A549 (cell line): ENCODE measurements around the gene SEC23IP. TPM values are rescaled to one million over a fixed set of nuclear protein-coding genes. Genes with fewer than 3 reads are reported as not detected.
A peak's percentile ranks its signal among the peaks of the same experiment; 100 is the strongest.

Experiments used
- ATAC-seq, 2 experiments: fragments of 200-7000 bp in 1 of 2; fragments of >200 bp in 1 of 2; cut with Nextera tagmentation in 1 of 2; cut with Tn5 transposase in 1 of 2; 3 replicates each; pipeline versions ENCODE4 v1.8.0 to v1.9.1; 2018 to 2020; ENCODE audit warnings: mild to moderate bottlenecking in 1 of 2, moderate library complexity in 1 of 2
- CTCF ChIA-PET: fragments of 300-600 bp; sonication (Branson Sonifier 250); formaldehyde crosslinking; extraction: SDS; loops from one replicate; lab custom pipeline; 2021; ENCODE audit warnings: antibody characterized with exemption, inconsistent platforms; lab: Yijun Ruan, JAX
- POLR2A ChIA-PET: fragments of 350-600 bp; formaldehyde crosslinking; extraction: SDS; loops from one replicate; lab custom pipeline; 2021; ENCODE audit warnings: antibody characterized with exemption, inconsistent platforms; lab: Yijun Ruan, JAX
- DNase-seq, 2 experiments: peaks; one replicate each; pipeline versions ENCODE4 v3.0.0 to v3.0.0-alpha.2; 2011 to 2016; ENCODE audit warnings: low read depth in 1 of 2, low spot score in 1 of 2
- FAIRE-seq: peaks from 2 replicates; lab custom pipeline; 2011; peaks lifted over from hg19 to GRCh38; lab: Jason Lieb, UNC
- H3K27ac ChIP-seq, 2 experiments: fragments of >200 bp; sonication (Bioruptor Twin); formaldehyde crosslinking; 3 replicates each; pipeline ENCODE4 v1.5.1; 2016 to 2017
- H3K4me1 ChIP-seq: fragments of >200 bp; sonication (Bioruptor Twin); formaldehyde crosslinking; 3 replicates; pipeline ENCODE4 v1.6.1; 2016
- H3K4me2 ChIP-seq: fragments of >200 bp; sonication (Bioruptor Twin); formaldehyde crosslinking; 3 replicates; pipeline ENCODE4 v1.6.1; 2016
- H3K4me3 ChIP-seq: fragments of >200 bp; sonication (Bioruptor Twin); formaldehyde crosslinking; 3 replicates; pipeline ENCODE4 v1.5.1; 2016
- H3K9me3 ChIP-seq: fragments of >200 bp; sonication (Bioruptor Twin); formaldehyde crosslinking; 3 replicates; pipeline ENCODE4 v1.6.1; 2016
- BCL3 ChIP-seq: fragments of >200 bp; sonication (Bioruptor Twin); formaldehyde crosslinking; IDR thresholded peaks from 3 replicates; pipeline ENCODE4 v1.6.1; 2016
- CBX2 ChIP-seq: fragments of 200-600 bp; sonication (generic); IDR thresholded peaks from 2 replicates; pipeline ENCODE4 v1.6.1; 2016; ENCODE audit warnings: low read depth, mild to moderate bottlenecking, borderline replicate concordance
- CEBPB ChIP-seq, 2 experiments: fragments of >200 bp in 1 of 2; sonication (Bioruptor Twin) in 1 of 2; formaldehyde crosslinking in 1 of 2; IDR thresholded peaks; 2 replicates each; pipeline ENCODE4 v1.6.1; 2012 to 2016
- E2F6 ChIP-seq: IDR thresholded peaks from 2 replicates; pipeline ENCODE4 v1.6.1; 2012; ENCODE audit warnings: low read depth, borderline replicate concordance
- EP300 ChIP-seq, 2 experiments: fragments of >200 bp; sonication (Bioruptor Twin); formaldehyde crosslinking; IDR thresholded peaks; 2 replicates in 1 of 2; 3 replicates in 1 of 2; pipeline ENCODE4 v1.6.1; 2016 to 2017
- FOXS1 ChIP-seq: fragments of 250-450 bp; sonication (Bioruptor Pico); IDR thresholded peaks from 2 replicates; pipeline ENCODE4 v1.5.0; 2020; ENCODE audit warnings: mild to moderate bottlenecking, moderate library complexity
- HEYL ChIP-seq: fragments of 250-450 bp; sonication (Bioruptor Pico); IDR thresholded peaks from 2 replicates; pipeline ENCODE4 v1.8.0; 2021; ENCODE audit warnings: mild to moderate bottlenecking, moderate library complexity
- HOXB5 ChIP-seq: fragments of 250-450 bp; sonication (Bioruptor Pico); IDR thresholded peaks from 2 replicates; pipeline ENCODE4 v1.5.0; 2020; ENCODE audit warnings: mild to moderate bottlenecking, moderate library complexity
- MAFK ChIP-seq: fragments of 450-650 bp; IDR thresholded peaks from 2 replicates; pipeline ENCODE4 v1.6.1; 2014; ENCODE audit not compliant: partially characterized antibody
- NPAS2 ChIP-seq: fragments of 250-450 bp; sonication (Bioruptor Pico); IDR thresholded peaks from 2 replicates; pipeline ENCODE4 v1.8.0; 2022; ENCODE audit warnings: mild to moderate bottlenecking, moderate library complexity, borderline replicate concordance
- PBX3 ChIP-seq: IDR thresholded peaks from 2 replicates; pipeline ENCODE4 v1.6.1; 2012
- PHF8 ChIP-seq: fragments of 200-600 bp; sonication (generic); IDR thresholded peaks from 2 replicates; pipeline ENCODE4 v1.6.1; 2016; ENCODE audit warnings: low read depth, mild to moderate bottlenecking, antibody characterized with exemption, moderate library complexity, borderline replicate concordance
- POLR2AphosphoS2 ChIP-seq: conservative IDR thresholded peaks from 2 replicates; pipeline ENCODE4 v1.6.1; 2012; ENCODE audit warnings: low read length, improper control_type of control experiment, inconsistent platforms
- RAD21 ChIP-seq, 2 experiments: fragments of >200 bp in 1 of 2; sonication (Bioruptor Twin) in 1 of 2; formaldehyde crosslinking in 1 of 2; IDR thresholded peaks in 1 of 2; conservative IDR thresholded peaks in 1 of 2; 2 replicates in 1 of 2; 3 replicates in 1 of 2; pipeline ENCODE4 v1.6.1; 2012 to 2018; ENCODE audit warnings: inconsistent platforms in 1 of 2
- RNF2 ChIP-seq: fragments of 200-600 bp; sonication (generic); IDR thresholded peaks from 2 replicates; pipeline ENCODE4 v1.6.1; 2016; ENCODE audit warnings: low read depth, mild to moderate bottlenecking, antibody characterized with exemption, moderate library complexity, borderline replicate concordance
- ZC3H11A ChIP-seq: fragments of 450-650 bp; IDR thresholded peaks from 2 replicates; pipeline ENCODE4 v1.6.1; 2014; ENCODE audit warnings: antibody characterized with exemption, mild to moderate bottlenecking
- ZFP36 ChIP-seq: fragments of 450-650 bp; IDR thresholded peaks from 2 replicates; pipeline ENCODE4 v1.6.1; 2014; ENCODE audit warnings: borderline replicate concordance; ENCODE audit not compliant: partially characterized antibody
- ZSCAN20 ChIP-seq: fragments of 250-450 bp; sonication (Bioruptor Pico); IDR thresholded peaks from 2 replicates; pipeline ENCODE4 v1.8.0; 2022; ENCODE audit warnings: mild to moderate bottlenecking, moderate library complexity
- WGBS: methylation state at CpG from one replicate; pipeline ENCODE4 v1.1.6; 2017; ENCODE audit errors: missing lambda C conversion rate; 5-methylcytosine and 5-hydroxymethylcytosine counted together
- polyA plus RNA-seq, 4 experiments: library from polyadenylated mRNA; depleted of rRNA in 3 of 4; stranded (reverse); fragments of >200 nt; fragmentation: RNase III in 1 of 4; extraction: RNeasy Plus Mini Kit Qiagen cat#74134 plus additional on column Dnase treatment in 1 of 4; gene quantifications; 2 replicates in 3 of 4; 3 replicates in 1 of 4; pipeline ENCODE4 v1.2.3, GENCODE V29; 2011 to 2017
- TF ChIP-seq, protein P1 (sequence below): fragments of 200-600 bp; sonication (generic); IDR thresholded peaks from 2 replicates; pipeline ENCODE4 v1.6.1; 2016; ENCODE audit warnings: antibody characterized with exemption, mild to moderate bottlenecking, moderate library complexity
- TF ChIP-seq, protein P2 (sequence below): fragments of 250-450 bp; sonication (Bioruptor Pico); IDR thresholded peaks from 2 replicates; pipeline ENCODE4 v1.5.0; 2021; ENCODE audit warnings: mild to moderate bottlenecking, moderate library complexity, borderline replicate concordance

The SEC23IP gene
- polyA plus RNA-seq, 2 of the 4 experiments (the other 2 are of a cell fraction), result 44.9 to 75.6 TPM

GRCh38 chr10:119871881-119872609 is 20.5 kb upstream of the SEC23IP start:
- CTCF ChIA-PET, result interaction anchor here (0.8 to 5.4 kb wide), 6 partner anchors 11 to 185 kb away, joined by 3 to 44 read pairs (median 4); no protein-coding TSS in a partner anchor
- 0% methylated on average over 18 of the region's 56 CpGs for WGBS
- Histone ChIP-seq H3K9me3 (no peaks in the 10 kb centered on the region), H3K4me3 (peak overlapping the region; percentile 83)
- no peak for FAIRE-seq
- TF ChIP-seq PBX3, result peak; percentile 42; the same call in 1 of the 2 replicates
- no peak for TF ChIP-seq EP300 (IDR thresholded peaks at IDR 0.05)
- TF ChIP-seq HEYL, result no peak
- TF ChIP-seq CEBPB (IDR thresholded peaks at IDR 0.05), result peak in 1 of 2 experiments; percentile 49; a peak in 1 of 4 replicates
- no peak for TF ChIP-seq ZFP36
- TF ChIP-seq E2F6, result peak; percentile 55; the same call in 1 of the 2 replicates
- no peak for TF ChIP-seq CBX2
- TF ChIP-seq RAD21 (conservative IDR thresholded peaks at IDR 0.05 in 1 of 2, IDR thresholded peaks at IDR 0.05 in 1 of 2), result no peak
- TF ChIP-seq MAFK, result no peak
- peak; percentile 45; the same call in 1 of the 2 replicates for TF ChIP-seq PHF8
- TF ChIP-seq, all 56 proteins: peak for 4
- peak; percentile 33 to 58 for ATAC-seq
- Histone ChIP-seq H3K4me1 (peaks cover 21% of the 10 kb centered on the region; the same call in 2 of the 3 replicates), H3K27ac (peak overlapping the region; percentile 94 to 98), H3K4me2 (peak overlapping the region; percentile 84)
- DNase-seq, result peak in 1 of 2 experiments; percentile 19
- POLR2A ChIA-PET, result interaction anchor here (0.6 to 3.2 kb wide), 12 partner anchors 8 to 275 kb away, joined by 3 to 44 read pairs (median 4); partner anchors contain the start of genes BAG3, SEC23IP and TIAL1

DNA sequence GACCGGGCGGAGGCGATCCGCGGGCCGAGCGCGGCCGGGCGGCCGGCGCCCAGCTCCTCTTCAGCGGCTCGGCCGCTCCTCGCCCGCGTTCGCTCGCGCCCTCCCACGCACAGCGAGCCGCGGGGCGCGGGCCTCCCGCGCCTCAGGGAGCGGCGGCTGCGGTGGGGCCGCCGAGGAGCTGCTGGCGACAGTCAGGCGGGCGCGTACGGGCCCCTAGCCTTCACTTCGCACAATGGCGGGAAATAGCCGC is 20.0 kb upstream of the SEC23IP start, which contains the start of gene MCMBP:
Gene MCMBP, minus strand, starts transcription at position 234 of the 250 bp plus-strand sequence. CDS start 259 bp downstream, outside the sequence.
- WGBS, result 3% methylated on average over 8 of the region's 42 CpGs
- peak within 1 kb of the TSS; percentile 84 for H3K4me2 ChIP-seq
- CTCF ChIA-PET, result interaction anchor here (1.2 to 5.4 kb wide), 6 partner anchors 8 to 190 kb away, joined by 3 to 44 read pairs (median 4); no protein-coding TSS in a partner anchor
- ATAC-seq (peak in 1 of 2 experiments; percentile 60; a peak in 2 of 6 replicates), FAIRE-seq (no peak), DNase-seq (no peak)
- peak within 1 kb of the TSS; percentile 83 for H3K4me3 ChIP-seq
- no peak for TF ChIP-seq ZSCAN20
- TF ChIP-seq CBX2, result no peak
- peak; percentile 83; the same call in 1 of the 3 replicates for TF ChIP-seq BCL3
- TF ChIP-seq RNF2, result no peak
- no peak for TF ChIP-seq PHF8
- no peak for TF ChIP-seq HOXB5 (CRISPR knock-in tag)
- no peak for TF ChIP-seq RAD21 (conservative IDR thresholded peaks at IDR 0.05 in 1 of 2, IDR thresholded peaks at IDR 0.05 in 1 of 2)
- TF ChIP-seq MAFK, result no peak
- TF ChIP-seq FOXS1 (CRISPR knock-in tag), result no peak
- TF ChIP-seq, protein P1, sequence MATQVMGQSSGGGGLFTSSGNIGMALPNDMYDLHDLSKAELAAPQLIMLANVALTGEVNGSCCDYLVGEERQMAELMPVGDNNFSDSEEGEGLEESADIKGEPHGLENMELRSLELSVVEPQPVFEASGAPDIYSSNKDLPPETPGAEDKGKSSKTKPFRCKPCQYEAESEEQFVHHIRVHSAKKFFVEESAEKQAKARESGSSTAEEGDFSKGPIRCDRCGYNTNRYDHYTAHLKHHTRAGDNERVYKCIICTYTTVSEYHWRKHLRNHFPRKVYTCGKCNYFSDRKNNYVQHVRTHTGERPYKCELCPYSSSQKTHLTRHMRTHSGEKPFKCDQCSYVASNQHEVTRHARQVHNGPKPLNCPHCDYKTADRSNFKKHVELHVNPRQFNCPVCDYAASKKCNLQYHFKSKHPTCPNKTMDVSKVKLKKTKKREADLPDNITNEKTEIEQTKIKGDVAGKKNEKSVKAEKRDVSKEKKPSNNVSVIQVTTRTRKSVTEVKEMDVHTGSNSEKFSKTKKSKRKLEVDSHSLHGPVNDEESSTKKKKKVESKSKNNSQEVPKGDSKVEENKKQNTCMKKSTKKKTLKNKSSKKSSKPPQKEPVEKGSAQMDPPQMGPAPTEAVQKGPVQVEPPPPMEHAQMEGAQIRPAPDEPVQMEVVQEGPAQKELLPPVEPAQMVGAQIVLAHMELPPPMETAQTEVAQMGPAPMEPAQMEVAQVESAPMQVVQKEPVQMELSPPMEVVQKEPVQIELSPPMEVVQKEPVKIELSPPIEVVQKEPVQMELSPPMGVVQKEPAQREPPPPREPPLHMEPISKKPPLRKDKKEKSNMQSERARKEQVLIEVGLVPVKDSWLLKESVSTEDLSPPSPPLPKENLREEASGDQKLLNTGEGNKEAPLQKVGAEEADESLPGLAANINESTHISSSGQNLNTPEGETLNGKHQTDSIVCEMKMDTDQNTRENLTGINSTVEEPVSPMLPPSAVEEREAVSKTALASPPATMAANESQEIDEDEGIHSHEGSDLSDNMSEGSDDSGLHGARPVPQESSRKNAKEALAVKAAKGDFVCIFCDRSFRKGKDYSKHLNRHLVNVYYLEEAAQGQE, result no peak
- TF ChIP-seq, protein P2, sequence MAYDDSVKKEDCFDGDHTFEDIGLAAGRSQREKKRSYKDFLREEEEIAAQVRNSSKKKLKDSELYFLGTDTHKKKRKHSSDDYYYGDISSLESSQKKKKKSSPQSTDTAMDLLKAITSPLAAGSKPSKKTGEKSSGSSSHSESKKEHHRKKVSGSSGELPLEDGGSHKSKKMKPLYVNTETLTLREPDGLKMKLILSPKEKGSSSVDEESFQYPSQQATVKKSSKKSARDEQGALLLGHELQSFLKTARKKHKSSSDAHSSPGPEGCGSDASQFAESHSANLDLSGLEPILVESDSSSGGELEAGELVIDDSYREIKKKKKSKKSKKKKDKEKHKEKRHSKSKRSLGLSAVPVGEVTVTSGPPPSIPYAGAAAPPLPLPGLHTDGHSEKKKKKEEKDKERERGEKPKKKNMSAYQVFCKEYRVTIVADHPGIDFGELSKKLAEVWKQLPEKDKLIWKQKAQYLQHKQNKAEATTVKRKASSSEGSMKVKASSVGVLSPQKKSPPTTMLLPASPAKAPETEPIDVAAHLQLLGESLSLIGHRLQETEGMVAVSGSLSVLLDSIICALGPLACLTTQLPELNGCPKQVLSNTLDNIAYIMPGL, result no peak
- TF ChIP-seq POLR2AphosphoS2, result no peak
- TF ChIP-seq ZFP36, result no peak
- no peak for TF ChIP-seq HEYL
- TF ChIP-seq E2F6, result peak; percentile 83; the same call in 1 of the 2 replicates
- TF ChIP-seq ZC3H11A, result no peak
- no peak for TF ChIP-seq NPAS2 (CRISPR knock-in tag)
- H3K9me3 ChIP-seq, result no peaks in the 10 kb centered on the region
- POLR2A ChIA-PET, result interaction anchor here (0.6 to 3.2 kb wide), 11 partner anchors 8 to 275 kb away, joined by 3 to 44 read pairs (median 5); partner anchors contain the start of genes BAG3, SEC23IP and TIAL1
- H3K4me1 ChIP-seq, result peaks cover 21% of the 10 kb centered on the region; the same call in 2 of the 3 replicates
- peak within 1 kb of the TSS; percentile 94 to 98 for H3K27ac ChIP-seq
